Islet precursor cell (in vitro differentiated cells): Measurements from ENCODE around the gene COPS9.

Source experiments
- DNase-seq: peaks from one replicate; pipeline ENCODE4 v3.0.0-alpha.2; 2018

COPS9 gene

GRCh38 chr2:240105982-240106381, 30.1 kb downstream of the COPS9 start:
- DNase-seq = no peak

DNA sequence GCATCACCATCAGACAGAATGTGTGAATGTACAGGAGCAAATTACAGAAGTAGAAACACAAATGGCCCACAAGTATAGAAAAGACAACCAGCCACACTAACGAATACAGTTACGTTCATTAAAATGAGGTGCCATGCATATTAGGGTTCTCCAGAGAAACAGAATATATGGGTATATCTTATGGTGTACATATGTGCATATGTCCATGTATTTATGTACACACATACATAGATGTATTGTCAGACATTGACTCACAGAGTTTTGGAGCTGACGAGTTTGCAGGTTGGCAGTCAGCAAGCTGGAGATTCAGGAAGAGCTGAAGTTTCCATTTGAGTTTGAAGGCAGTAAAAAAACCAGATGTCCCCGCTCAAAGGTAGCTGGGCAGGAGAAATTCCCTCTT, 33.0 kb downstream of the COPS9 start:
- no peak for DNase-seq

DNA sequence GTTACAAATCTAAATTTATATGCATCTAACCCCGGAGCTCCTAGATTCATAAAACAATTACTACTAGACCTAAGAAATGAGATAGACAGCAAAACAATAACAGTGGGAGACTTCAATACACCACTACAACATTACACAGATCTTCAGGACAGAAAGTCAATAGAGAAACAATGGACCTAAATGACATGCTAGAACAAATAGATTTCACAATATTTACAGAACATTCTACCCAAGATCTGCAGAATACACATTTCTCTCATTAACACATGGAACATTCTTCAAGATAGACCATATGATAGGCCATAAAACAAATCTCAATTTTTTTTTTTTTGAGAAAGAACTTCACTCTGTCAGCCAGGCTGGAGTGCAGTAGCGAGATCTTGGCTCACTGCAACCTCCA, 37.8 kb downstream of the COPS9 start:
- DNase-seq = no peak

DNA sequence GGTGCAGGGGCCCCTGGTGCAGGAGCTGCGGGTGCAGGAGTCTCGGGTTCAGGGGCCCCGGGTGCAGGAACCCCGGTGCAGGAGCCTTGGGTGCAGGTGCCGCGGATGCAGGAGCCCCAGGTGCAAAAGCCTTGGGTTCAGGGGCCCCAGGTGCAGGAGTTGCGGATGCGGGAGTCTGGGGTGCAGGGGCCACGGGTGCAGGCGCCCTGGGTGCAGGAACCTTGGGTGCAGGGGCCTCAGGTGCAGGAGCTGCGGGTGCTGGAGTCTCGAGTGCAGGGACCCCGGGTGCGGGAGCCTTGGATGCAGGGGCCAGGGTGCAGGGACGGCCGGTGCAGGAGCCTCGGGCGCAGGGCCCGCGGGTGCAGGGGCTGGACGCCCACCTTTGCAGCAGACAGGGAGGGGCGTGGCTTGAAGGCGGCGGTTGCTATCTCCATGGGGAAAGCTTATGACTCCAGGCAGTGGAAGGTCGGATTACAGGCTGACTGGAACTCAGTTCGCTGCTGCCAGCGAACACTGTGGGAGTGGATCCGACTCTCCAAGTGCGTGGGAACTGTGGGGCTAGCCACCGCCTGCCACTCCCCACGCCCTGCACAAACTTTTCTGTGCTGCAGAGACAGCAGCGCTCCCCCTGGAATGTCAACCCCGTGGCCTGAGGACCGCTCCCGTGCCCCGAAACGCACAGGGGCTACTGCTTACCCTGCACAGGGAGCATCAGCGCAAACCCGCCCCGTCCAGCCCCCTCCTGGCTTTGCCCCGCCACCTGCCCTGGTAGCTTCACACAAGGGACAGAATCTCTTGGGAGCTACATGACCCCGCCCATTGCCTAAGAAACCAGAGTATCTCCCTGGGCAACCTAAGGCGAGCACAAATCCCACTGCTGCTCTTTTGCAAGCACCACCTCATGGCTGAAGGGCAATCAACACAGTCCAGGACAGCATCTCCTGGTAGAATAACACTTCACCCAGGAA, 40.3 kb downstream of the COPS9 start:
- peak; percentile 57 for DNase-seq

GRCh38 chr2:240089306-240089705, 46.8 kb downstream of the COPS9 start:
- no peak for DNase-seq

DNA sequence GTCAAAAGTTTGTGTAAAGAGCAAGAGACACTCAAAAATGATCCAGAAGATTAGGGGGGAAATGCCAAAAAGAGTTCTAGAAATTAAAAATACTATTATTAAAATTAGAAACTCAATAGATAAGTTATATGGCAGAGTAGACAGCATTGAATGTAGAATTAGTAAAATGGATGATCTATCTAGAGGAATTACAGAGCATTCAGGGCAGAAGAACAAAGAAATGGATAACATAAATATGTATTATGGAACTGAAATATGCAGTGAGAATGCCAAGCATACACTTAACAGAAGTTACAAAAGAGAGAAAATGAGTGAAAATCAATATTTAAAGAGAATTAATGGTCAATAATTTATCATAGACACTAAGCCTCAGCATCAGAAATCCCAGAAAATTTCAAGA, 49.5 kb downstream of the COPS9 start:
- no peak for DNase-seq
